Glutamatergic neuron (in vitro differentiated cells): Measurements from ENCODE around the gene SHFL. TPM values are rescaled to one million over a fixed set of nuclear protein-coding genes. Genes with fewer than 3 reads are reported as not detected.

Experiments
- DNase-seq: peaks from one replicate; pipeline ENCODE4 v3.0.0; 2022
- H3K27ac Mint-ChIP-seq: one replicate; pipeline ENCODE4 v1.8.0; 2020; ENCODE audit warnings: mild to moderate bottlenecking, mixed read lengths, inconsistent platforms; ENCODE audit not compliant: unreplicated experiment
- H3K27me3 Mint-ChIP-seq: one replicate; pipeline ENCODE4 v1.8.0; 2020; ENCODE audit warnings: mild to moderate bottlenecking, moderate library complexity, mixed read lengths, inconsistent platforms; ENCODE audit not compliant: unreplicated experiment
- H3K36me3 Mint-ChIP-seq: one replicate; pipeline ENCODE4 v1.8.0; 2020; ENCODE audit warnings: mild to moderate bottlenecking, mixed read lengths, inconsistent platforms; ENCODE audit not compliant: unreplicated experiment
- H3K4me1 Mint-ChIP-seq: one replicate; pipeline ENCODE4 v1.8.0; 2020; ENCODE audit warnings: mild to moderate bottlenecking, low read depth, mixed read lengths, inconsistent platforms; ENCODE audit not compliant: unreplicated experiment
- H3K4me3 Mint-ChIP-seq: one replicate; pipeline ENCODE4 v1.8.0; 2020; ENCODE audit warnings: mild to moderate bottlenecking, mixed read lengths, inconsistent platforms; ENCODE audit not compliant: unreplicated experiment
- H3K9me3 Mint-ChIP-seq: one replicate; pipeline ENCODE4 v1.8.0; 2020; ENCODE audit warnings: mild to moderate bottlenecking, moderate library complexity, mixed read lengths, inconsistent platforms; ENCODE audit not compliant: unreplicated experiment
- CTCF ChIP-seq: fragments of 200-600 bp; sonication (generic); IDR thresholded peaks from one replicate; pipeline ENCODE4 v1.5.0; 2021; ENCODE audit not compliant: partially characterized antibody, unreplicated experiment
- microRNA-seq: library from miRNA; unstranded; fragments of <30 nt; microRNA quantifications from one replicate; pipeline ENCODE4, GENCODE V29; 2020; ENCODE audit not compliant: unreplicated experiment
- total RNA-seq: library from RNA; stranded (reverse); fragmentation: NEBNext Ultra II Directional; extraction: Animal tissue kit (Norgen Biotek cat#: 25700); gene quantifications from one replicate; pipeline ENCODE4 v1.2.1, GENCODE V29; 2021; ENCODE audit not compliant: unreplicated experiment

SHFL gene
- total RNA-seq, 1 donor from 2014 or later, result 0.20 TPM

DNA sequence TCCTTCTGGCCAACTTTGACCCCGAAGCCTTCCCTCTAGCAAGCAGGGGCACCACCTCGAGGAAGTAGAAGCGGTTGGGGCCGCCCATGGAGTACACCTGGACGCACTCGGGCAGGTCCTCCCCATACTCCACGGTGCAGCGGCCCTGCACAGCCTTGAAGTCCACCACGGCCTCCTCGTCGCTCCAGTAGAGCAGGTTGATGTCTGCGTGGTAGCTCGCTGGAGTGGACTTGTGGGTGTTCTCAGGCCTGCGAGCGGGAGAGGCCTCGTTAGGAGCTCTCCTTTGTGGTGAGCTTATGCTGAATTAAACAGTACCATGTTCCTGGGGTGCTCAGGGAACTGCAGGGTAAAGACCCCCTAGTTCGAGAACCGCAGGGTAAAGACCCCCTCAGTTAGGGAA is 55.9 kb downstream of the SHFL start:
- no peak for DNase-seq
- peaks cover 1% of the 10 kb centered on the region for H3K4me1 Mint-ChIP-seq
- H3K27ac Mint-ChIP-seq, result no peak overlapping the region
- H3K27me3 Mint-ChIP-seq, result peaks cover 9% of the 10 kb centered on the region
- no peak overlapping the region for H3K4me3 Mint-ChIP-seq
- H3K36me3 Mint-ChIP-seq, result peaks cover 4% of the 10 kb centered on the region
- peaks cover 3% of the 10 kb centered on the region for H3K9me3 Mint-ChIP-seq
- TF ChIP-seq CTCF, result no peak

Small RNAs within 50 kb of the gene (microRNA-seq; reads per million reads assigned to microRNA genes)
- gene MIR5589, result not detected

Other genes with a start within 250 kb of the SHFL start
- gene OLFM2, start 149.8 kb upstream of the SHFL start, total RNA-seq, result 19.5 TPM
- 0.10 TPM for gene COL5A3, start 75.8 kb upstream of the SHFL start, total RNA-seq
- gene RDH8, start 72.8 kb upstream of the SHFL start, total RNA-seq, result not detected
- not detected for gene ANGPTL6, start 16.4 kb downstream of the SHFL start, total RNA-seq
- gene PPAN, start 20.0 kb downstream of the SHFL start, total RNA-seq, result 44.5 TPM
- 21.6 TPM for gene P2RY11, start 25.4 kb downstream of the SHFL start, total RNA-seq
- gene EIF3G, start 33.6 kb downstream of the SHFL start, total RNA-seq, result 155 TPM
- 129 TPM for gene DNMT1, start 108.6 kb downstream of the SHFL start, total RNA-seq
- 12.5 TPM for gene S1PR2, start 145.0 kb downstream of the SHFL start, total RNA-seq
- 42.8 TPM for gene MRPL4, start 165.9 kb downstream of the SHFL start, total RNA-seq
- not detected for gene ICAM1, start 184.8 kb downstream of the SHFL start, total RNA-seq
- not detected for gene ICAM4, start 200.6 kb downstream of the SHFL start, total RNA-seq
- 3.6 TPM for gene ICAM5, start 203.6 kb downstream of the SHFL start, total RNA-seq
- 9.4 TPM for gene ZGLP1, start 223.5 kb downstream of the SHFL start, total RNA-seq
- 16.0 TPM for gene FDX2, start 229.7 kb downstream of the SHFL start, total RNA-seq
- gene RAVER1, start 247.2 kb downstream of the SHFL start, total RNA-seq, result 24.8 TPM